WTC11 (cell line): ENCODE measurements around the gene G6PC3. TPM values are rescaled to one million over a fixed set of nuclear protein-coding genes. Genes with fewer than 3 reads are reported as not detected.

Experiments
- ATAC-seq: fragments of 200-7000 bp; cut with Tn5 transposase; 2 replicates; pipeline ENCODE4 v1.10.0; 2021; ENCODE audit warnings: mild to moderate bottlenecking, moderate library complexity
- CTCF ChIA-PET: fragments of 300-600 bp; sonication (Branson Sonifier 250); formaldehyde crosslinking; loops from one replicate; lab custom pipeline; 2021; ENCODE audit warnings: antibody characterized with exemption; lab: Charles Lee
- POLR2A ChIA-PET: fragments of 350-600 bp; sonication (Branson Sonifier 250); formaldehyde crosslinking; loops from one replicate; lab custom pipeline; 2021; ENCODE audit warnings: antibody characterized with exemption; lab: Charles Lee
- DNase-seq: peaks from one replicate; pipeline ENCODE4 v3.0.0; 2021; ENCODE audit warnings: low spot score
- H3K27ac Mint-ChIP-seq: 2 replicates; pipeline ENCODE4 v1.8.0; 2021; ENCODE audit warnings: mixed read lengths
- H3K27me3 Mint-ChIP-seq: 2 replicates; pipeline ENCODE4 v1.8.0; 2021; ENCODE audit warnings: low read depth, mild to moderate bottlenecking, moderate library complexity, mixed read lengths
- H3K36me3 Mint-ChIP-seq: 2 replicates; pipeline ENCODE4 v1.8.0; 2021; ENCODE audit warnings: mixed read lengths
- H3K4me1 Mint-ChIP-seq: 2 replicates; pipeline ENCODE4 v1.8.0; 2022; ENCODE audit warnings: mixed read lengths
- H3K4me3 Mint-ChIP-seq: 2 replicates; pipeline ENCODE4 v1.8.0; 2021; ENCODE audit warnings: mild to moderate bottlenecking, moderate library complexity, mixed read lengths
- H3K9me3 Mint-ChIP-seq: 2 replicates; pipeline ENCODE4 v1.8.0; 2021; ENCODE audit warnings: mixed read lengths
- NFYB ChIP-seq: sonication (generic); formaldehyde crosslinking; conservative IDR thresholded peaks from 2 replicates; pipeline ENCODE4 v1.8.0; 2022; ENCODE audit warnings: low read depth, missing genetic modification reagents
- NR1H2 ChIP-seq: sonication (generic); formaldehyde crosslinking; IDR thresholded peaks from 2 replicates; pipeline ENCODE4 v1.9.0; 2021; ENCODE audit warnings: mild to moderate bottlenecking, moderate library complexity, missing genetic modification reagents
- OVOL2 ChIP-seq: fragments of 250-450 bp; sonication (Bioruptor Pico); IDR thresholded peaks from 2 replicates; pipeline ENCODE4 v1.9.0; 2021; ENCODE audit warnings: mild to moderate bottlenecking, borderline replicate concordance
- PRRX2 ChIP-seq: fragments of 250-450 bp; sonication (Bioruptor Pico); IDR thresholded peaks from 2 replicates; pipeline ENCODE4 v1.8.0; 2021; ENCODE audit warnings: mild to moderate bottlenecking
- RELA ChIP-seq: sonication (generic); formaldehyde crosslinking; IDR thresholded peaks from 2 replicates; pipeline ENCODE4 v1.8.1; 2022; ENCODE audit warnings: missing genetic modification reagents, mild to moderate bottlenecking, borderline replicate concordance
- STAT6 ChIP-seq: sonication (generic); formaldehyde crosslinking; conservative IDR thresholded peaks from 2 replicates; pipeline ENCODE4 v1.8.1; 2023; ENCODE audit warnings: mild to moderate bottlenecking, low read depth, missing genetic modification reagents, moderate library complexity
- TEAD1 ChIP-seq: sonication (generic); formaldehyde crosslinking; IDR thresholded peaks from 2 replicates; pipeline ENCODE4 v1.8.0; 2022; ENCODE audit warnings: mild to moderate bottlenecking, missing genetic modification reagents
- TEAD4 ChIP-seq: sonication (generic); formaldehyde crosslinking; IDR thresholded peaks from 2 replicates; pipeline ENCODE4 v1.8.0; 2022; ENCODE audit warnings: mild to moderate bottlenecking, missing genetic modification reagents
- ZBTB43 ChIP-seq: sonication (generic); formaldehyde crosslinking; IDR thresholded peaks from 2 replicates; pipeline ENCODE4 v1.8.1; 2023; ENCODE audit warnings: mild to moderate bottlenecking, missing genetic modification reagents
- ZNF121 ChIP-seq: sonication (generic); formaldehyde crosslinking; IDR thresholded peaks from 2 replicates; pipeline ENCODE4 v1.8.0; 2023; ENCODE audit warnings: missing genetic modification reagents
- ZNF219 ChIP-seq: sonication (generic); formaldehyde crosslinking; IDR thresholded peaks from 2 replicates; pipeline ENCODE4 v1.8.0; 2023; ENCODE audit warnings: missing genetic modification reagents, mild to moderate bottlenecking, borderline replicate concordance
- ZNF281 ChIP-seq: sonication (generic); formaldehyde crosslinking; IDR thresholded peaks from 2 replicates; pipeline ENCODE4 v1.8.0; 2023; ENCODE audit warnings: mild to moderate bottlenecking, missing genetic modification reagents
- ZNF396 ChIP-seq: fragments of 250-450 bp; sonication (Bioruptor Pico); IDR thresholded peaks from 2 replicates; pipeline ENCODE4 v1.8.0; 2021; ENCODE audit warnings: mild to moderate bottlenecking, moderate library complexity, borderline replicate concordance
- ZNF425 ChIP-seq: fragments of 250-450 bp; sonication (Bioruptor Pico); conservative IDR thresholded peaks from 2 replicates; pipeline ENCODE4 v1.9.0; 2021; ENCODE audit warnings: mild to moderate bottlenecking
- ZNF512 ChIP-seq: sonication (generic); formaldehyde crosslinking; IDR thresholded peaks from 2 replicates; pipeline ENCODE4 v1.8.1; 2022; ENCODE audit warnings: missing genetic modification reagents, borderline replicate concordance
- total RNA-seq: library from RNA; stranded (reverse); gene quantifications from 3 replicates; pipeline ENCODE4 v1.2.3, GENCODE V29; 2021

G6PC3 gene
- total RNA-seq, 1 experiment from 2014 or later: 121 TPM

GRCh38 chr17:44108440-44109311 lies 38.1 kb downstream of the G6PC3 start:
- CTCF ChIA-PET: interaction anchor here (0.7 to 4.6 kb wide), 2 partner anchors 9 to 16 kb away, joined by 3 to 24 read pairs; no protein-coding TSS in a partner anchor
- Mint-ChIP-seq H3K4me1 (peaks cover 41% of the 10 kb centered on the region), H3K4me3 (no peak overlapping the region), H3K27me3 (no peaks in the 10 kb centered on the region), H3K36me3 (no peaks in the 10 kb centered on the region), H3K27ac (peak overlapping the region; percentile 33; the same call in 1 of the 2 replicates), H3K9me3 (no peaks in the 10 kb centered on the region)
- POLR2A ChIA-PET: interaction anchor here (0.6 to 1.1 kb wide), 3 partner anchors 12 to 952 kb away, joined by 3 to 5 read pairs (median 3); partner anchors contain the start of gene HDAC5
- DNase-seq: no peak
- no peak for ATAC-seq
- no peak for TF ChIP-seq ZNF281

- ATAC-seq (no peak), DNase-seq (no peak)
- Mint-ChIP-seq H3K4me1 (peaks cover 41% of the 10 kb centered on the region), H3K27ac (no peak overlapping the region), H3K36me3 (no peaks in the 10 kb centered on the region), H3K4me3 (no peak overlapping the region), H3K27me3 (no peaks in the 10 kb centered on the region), H3K9me3 (no peaks in the 10 kb centered on the region)
- CTCF ChIA-PET: interaction anchor here (4.6 kb wide), 1 partner anchor 10 kb away, joined by 24 read pairs; no protein-coding TSS in a partner anchor
- POLR2A ChIA-PET: interaction anchor here (1.1 kb wide), 1 partner anchor 14 kb away, joined by 3 read pairs; the partner anchor contains the start of gene HDAC5
- no peak for TF ChIP-seq ZNF396 (CRISPR knock-in tag)
- no peak for TF ChIP-seq NR1H2 (CRISPR knock-in tag)
- TF ChIP-seq PRRX2 (CRISPR knock-in tag): no peak
- no peak for TF ChIP-seq TEAD4 (CRISPR knock-in tag)
- no peak for TF ChIP-seq ZNF512 (CRISPR knock-in tag)
- TF ChIP-seq ZNF121 (CRISPR knock-in tag): no peak
- no peak for TF ChIP-seq OVOL2 (CRISPR knock-in tag)
- no peak for TF ChIP-seq ZNF425 (CRISPR knock-in tag)
- TF ChIP-seq ZBTB43: no peak
- no peak for TF ChIP-seq ZNF219 (CRISPR knock-in tag)
- no peak for TF ChIP-seq TEAD1 (CRISPR knock-in tag)
- no peak for TF ChIP-seq RELA
- no peak for TF ChIP-seq NFYB (CRISPR knock-in tag)
- no peak for TF ChIP-seq STAT6
Observed at GRCh38 chr17:44109312-44109630, 38.7 kb downstream of the G6PC3 start.
